ENCODE measurements around the gene RETREG1. TPM values are rescaled to one million over a fixed set of nuclear protein-coding genes. Genes with fewer than 3 reads are reported as not detected.
A peak's percentile ranks its signal among the peaks of the same experiment; 100 is the strongest.

RETREG1 gene
- total RNA-seq, 4 donors from 2014 or later, result 29.1 to 58.8 (median 43.3) TPM

- no peak for TF ChIP-seq CTCF (IDR thresholded peaks at IDR 0.05)
- TF ChIP-seq POLR2A (IDR thresholded peaks at IDR 0.05), result no peak
- no peak overlapping the region for H3K4me3 ChIP-seq (ENCODE audit: low read depth, poor library complexity, severe bottlenecking)
- no peak for DNase-seq (ENCODE audit: low spot score in 2 of 2)
- 65 to 69% methylated on average over 3 of the region's 3 CpGs for WGBS, 2 donors
- intact Hi-C loops (cut with DNase I; ENCODE audit: low total_unique reads), result no loop called here
Observed at GRCh38 chr5:16570121-16570815, 46.5 kb downstream of the RETREG1 start.

DNA sequence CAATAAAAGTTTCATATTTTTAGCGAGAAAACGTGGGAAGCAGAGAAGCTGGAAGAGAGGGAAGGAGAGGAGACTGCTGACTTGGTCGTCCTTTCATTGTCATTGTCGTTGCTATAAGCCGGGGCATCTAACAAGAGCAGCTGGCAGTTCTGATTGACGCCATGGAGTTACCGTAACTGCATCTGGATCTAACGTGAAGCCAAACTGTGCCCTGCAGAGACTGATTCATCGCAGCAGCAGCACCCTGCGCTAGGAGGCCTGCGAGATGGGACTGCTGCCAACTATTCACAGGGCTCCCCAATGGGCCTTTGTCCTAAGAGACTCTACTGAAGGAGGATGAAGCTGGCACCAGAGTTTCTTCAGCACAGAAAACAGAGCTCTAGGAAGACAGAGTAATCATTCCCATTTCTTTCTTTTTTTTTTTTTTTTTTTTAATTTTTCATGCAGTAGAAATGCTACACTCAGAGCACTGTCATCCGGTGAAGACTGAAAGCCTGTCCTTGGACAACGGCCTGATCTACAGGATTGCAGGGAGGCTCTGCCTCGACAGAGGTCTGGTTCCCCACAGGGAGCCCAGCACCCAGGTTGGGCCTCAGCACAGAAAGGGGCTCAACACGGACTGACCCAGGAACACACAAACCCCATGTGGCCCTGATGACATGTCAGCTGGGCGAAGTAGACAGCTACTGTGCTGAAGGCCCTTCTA, 47.8 kb downstream of the RETREG1 start:
- intact Hi-C loops (cut with DNase I; ENCODE audit: low total_unique reads), result no loop called here
- 44 to 62% methylated on average over 15 to 16 of the region's 16 CpGs for WGBS, 2 donors
- peak in 1 of 2 donors; percentile 46 for DNase-seq (ENCODE audit: low spot score in 2 of 2)
- TF ChIP-seq CTCF (IDR thresholded peaks at IDR 0.05) (no peak), POLR2A (IDR thresholded peaks at IDR 0.05) (no peak)
- no peak overlapping the region for H3K4me3 ChIP-seq (ENCODE audit: low read depth, poor library complexity, severe bottlenecking)

GRCh38 chr5:16567365-16567764, 49.4 kb downstream of the RETREG1 start:
- DNase-seq (ENCODE audit: low spot score in 2 of 2), result no peak
- no peak overlapping the region for H3K4me3 ChIP-seq (ENCODE audit: low read depth, poor library complexity, severe bottlenecking)
- no peak for TF ChIP-seq POLR2A (IDR thresholded peaks at IDR 0.05)
- 82 to 94% methylated on average over 3 of the region's 3 CpGs for WGBS, 2 donors
- intact Hi-C loops (cut with DNase I; ENCODE audit: low total_unique reads), result no loop called here

GRCh38 chr5:16565118-16565517, 51.7 kb downstream of the RETREG1 start:
- WGBS, 2 donors, result 83 to 96% methylated on average over 1 of the region's 1 CpG
- intact Hi-C loops (cut with DNase I; ENCODE audit: low total_unique reads), result no loop called here

DNA sequence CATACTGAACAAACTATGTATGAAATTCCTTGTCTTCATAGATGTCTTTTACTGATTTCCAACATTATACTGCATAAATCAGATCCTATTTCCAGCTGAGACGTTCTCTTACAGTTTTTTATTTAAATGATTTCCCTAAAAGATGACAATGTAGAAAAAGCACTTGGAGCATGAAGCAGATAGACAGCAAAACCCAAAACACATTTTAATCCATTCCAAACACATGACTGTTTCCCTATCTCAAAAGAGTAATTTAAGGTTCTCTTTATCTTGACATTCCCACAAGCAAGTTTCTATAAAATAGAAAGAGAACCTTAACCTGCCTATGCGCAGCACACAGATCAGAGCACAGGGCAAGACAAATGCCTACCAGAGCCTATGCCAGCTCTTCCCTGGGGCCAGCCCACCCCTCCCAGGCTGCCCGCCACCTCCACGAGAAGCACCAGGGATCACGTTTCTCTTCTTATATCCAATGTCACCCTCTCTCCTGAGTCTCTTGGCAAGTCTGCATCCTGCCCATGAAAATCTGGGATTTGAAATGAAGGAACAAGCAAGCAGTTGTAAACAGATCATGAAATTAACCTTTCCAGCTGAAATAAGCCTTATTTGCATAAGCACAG, 52.4 kb downstream of the RETREG1 start:
- intact Hi-C loops (cut with DNase I; ENCODE audit: low total_unique reads), result no loop called here
- no peak for DNase-seq (ENCODE audit: low spot score in 2 of 2)

More at GRCh38 chr5:16565118-16565517, 51.7 kb downstream of the RETREG1 start:
- no peak overlapping the region for H3K4me3 ChIP-seq (ENCODE audit: low read depth, poor library complexity, severe bottlenecking)
- TF ChIP-seq POLR2A (IDR thresholded peaks at IDR 0.05), result no peak
- no peak for TF ChIP-seq CTCF (IDR thresholded peaks at IDR 0.05)
- no peak for DNase-seq (ENCODE audit: low spot score in 2 of 2)

More for the DNA sequence above, 52.4 kb downstream of the RETREG1 start:
- no peak for TF ChIP-seq POLR2A (IDR thresholded peaks at IDR 0.05)
- TF ChIP-seq CTCF (IDR thresholded peaks at IDR 0.05), result no peak
- no peak overlapping the region for H3K4me3 ChIP-seq (ENCODE audit: low read depth, poor library complexity, severe bottlenecking)
- WGBS, 2 donors, result 73 to 80% methylated on average over 5 of the region's 5 CpGs

Measured in lower leg skin (tissue), 4 donors.